Heart left ventricle (tissue), 13 donors: ENCODE data around the gene ROCK2.

Experiments
- CTCF ChIP-seq, 12 donors: fragments of 200-600 bp; sonication (generic) in 4 of 12; IDR thresholded peaks; one replicate each; pipeline versions ENCODE4 v1.5.0 to v1.8.0; 2018 to 2022; ENCODE audit warnings: antibody characterized with exemption in 12 of 12, mild to moderate bottlenecking in 5 of 12
- POLR2A ChIP-seq, 2 donors: fragments of 450-650 bp; IDR thresholded peaks; one replicate each; pipeline ENCODE4 v1.6.1; 2017; ENCODE audit warnings: antibody characterized with exemption in 2 of 2, mild to moderate bottlenecking in 2 of 2, moderate library complexity in 2 of 2
- donor health status: ischemic (EF 13 %, LVEDD 7.1; RV severe dilation, severe dysfunction).
- donor health status: DM: no; HTN: yes; CAD: no.
- donor health status: DM: no; HTN: no; CAD: no.
- donor health status: ischemic (EF 25% LVEDD 6.9; RV normal size, moderate dysfunction).
- donor health status: ischemic (EF 25% LVEDD 5.7; RV mildly dilated, moderate dysfunction).
- donor health status: ischemic (EF 35%, LVEDD 5.7; RV mildly dilated, moderate dysfunction).
- donor health status: nonischemic (EF 11% LVEDD 7.7; RV severe dilation, severe dysfunction).
- donor health status: DM: yes; HTN: yes; CAD: no.
- donor health status: PGD.
- donor health status: ischemic (EF 29% LVEDD 5.4; RV normal size, mild dysfunction).
- donor health status: nonischemic (EF 23%, LVEDD 6.1; RV moderate dilation, normal function).

GRCh38 chr2:11348209-11348749 is 3.8 kb upstream of the ROCK2 start:
- TF ChIP-seq CTCF (IDR thresholded peaks at IDR 0.05) (no peak), POLR2A (IDR thresholded peaks at IDR 0.05) (no peak)
